PC-3 (cell line): ENCODE measurements around the gene DPH2. TPM values are rescaled to one million over a fixed set of nuclear protein-coding genes. Genes with fewer than 3 reads are reported as not detected.

ENCODE experiments used
- ATAC-seq: fragments of 200-7000 bp; cut with Tn5 transposase; 2 replicates; pipeline ENCODE4 v1.9.1; 2020; ENCODE audit warnings: mild to moderate bottlenecking, moderate library complexity
- BruUV-seq: library from RNA; stranded (reverse); fragments of 400-500 nt; replicated peaks from 2 replicates; lab custom pipeline; 2021; lab: Mats Ljungman, UMichigan
- CTCF ChIA-PET: fragments of 300-600 bp; sonication (Branson Sonifier 250); formaldehyde crosslinking; loops from one replicate; lab custom pipeline; 2022; ENCODE audit warnings: antibody characterized with exemption; lab: Charles Lee
- POLR2A ChIA-PET: fragments of 300-600 bp; sonication (Branson Sonifier 250); formaldehyde crosslinking; loops from one replicate; lab custom pipeline; 2022; ENCODE audit warnings: antibody characterized with exemption; ENCODE audit not compliant: unreplicated experiment; lab: Charles Lee
- DNase-seq: peaks from one replicate; pipeline ENCODE4 v3.0.0-alpha.2; 2015
- H2AFZ ChIP-seq: fragments of 300-600 bp; sonication (generic); 2 replicates; pipeline ENCODE4 v1.6.0; 2016; ENCODE audit warnings: antibody characterized with exemption, low read length
- H3F3A ChIP-seq: fragments of 300-600 bp; sonication (generic); one replicate; pipeline ENCODE4 v1.6.0; 2017; ENCODE audit warnings: antibody characterized with exemption, low read length, control low read depth, mild to moderate bottlenecking; ENCODE audit not compliant: unreplicated experiment
- H3K27ac ChIP-seq: fragments of 300-600 bp; sonication (generic); 2 replicates; pipeline ENCODE4 v1.5.1; 2016; ENCODE audit warnings: mild to moderate bottlenecking, low read length
- H3K27me3 ChIP-seq: fragments of 300-600 bp; sonication (generic); 2 replicates; pipeline ENCODE4 v1.6.1; 2016; ENCODE audit warnings: low read length, mixed read lengths
- H3K36me3 ChIP-seq: fragments of 300-600 bp; sonication (generic); 2 replicates; pipeline ENCODE4 v1.6.1; 2016; ENCODE audit warnings: low read depth, mixed run types, low read length, mixed read lengths
- H3K4me1 ChIP-seq: fragments of 300-600 bp; sonication (generic); 2 replicates; pipeline ENCODE4 v1.5.1; 2016; ENCODE audit warnings: low read length; ENCODE audit not compliant: insufficient read depth
- H3K4me2 ChIP-seq: fragments of 300-600 bp; sonication (generic); 2 replicates; pipeline ENCODE4 v1.6.0; 2016; ENCODE audit warnings: low read length
- H3K4me3 ChIP-seq: fragments of 300-600 bp; sonication (generic); 2 replicates; pipeline ENCODE4 v1.5.1; 2016; ENCODE audit warnings: mild to moderate bottlenecking, low read length, mixed read lengths
- H3K79me2 ChIP-seq: fragments of 300-600 bp; sonication (generic); 2 replicates; pipeline ENCODE4 v1.6.1; 2017; ENCODE audit warnings: low read length, mixed read lengths
- H3K9ac ChIP-seq: fragments of 300-600 bp; sonication (generic); 2 replicates; pipeline ENCODE4 v1.6.0; 2016; ENCODE audit warnings: mild to moderate bottlenecking, low read length
- H3K9me2 ChIP-seq: fragments of 300-600 bp; sonication (generic); replicated peaks from 2 replicates; pipeline ENCODE4 v1.6.1; 2016; ENCODE audit warnings: mixed run types, low read length, mixed read lengths
- H3K9me3 ChIP-seq: fragments of 300-600 bp; sonication (generic); 2 replicates; pipeline ENCODE4 v1.6.1; 2016; ENCODE audit warnings: low read length, mixed read lengths
- H4K20me1 ChIP-seq: fragments of 300-600 bp; sonication (generic); 2 replicates; pipeline ENCODE4 v1.6.1; 2016; ENCODE audit warnings: low read length, mixed read lengths
- EZH2 ChIP-seq: fragments of 300-600 bp; sonication (generic); IDR thresholded peaks from one replicate; pipeline ENCODE4 v1.6.1; 2017; ENCODE audit warnings: antibody characterized with exemption, mild to moderate bottlenecking, low read length; ENCODE audit not compliant: unreplicated experiment
- EZH2phosphoT487 ChIP-seq: fragments of 300-600 bp; sonication (generic); IDR thresholded peaks from 2 replicates; pipeline ENCODE4 v1.6.1; 2018; ENCODE audit warnings: mild to moderate bottlenecking, antibody characterized with exemption, low read length, borderline replicate concordance
- intact Hi-C: fragments of 100-400 bp; cut with micrococcal nuclease; formaldehyde crosslinking; loops from 2 replicates; pipeline ENCODE4 v1.9.0; 2023
- total RNA-seq: library from RNA; depleted of rRNA; stranded (reverse); fragments of >200 nt; gene quantifications from 2 replicates; pipeline ENCODE4 v1.2.3, GENCODE V29; 2014; rRNA removed
- TF ChIP-seq, protein P1 (sequence below): fragments of 300-600 bp; sonication (generic); conservative IDR thresholded peaks from 2 replicates; pipeline ENCODE4 v1.5.1; 2017; ENCODE audit warnings: antibody characterized with exemption, low read depth, mild to moderate bottlenecking, low read length

DPH2 gene
- total RNA-seq, 1 experiment from 2014 or later: 46.3 TPM

DNA sequence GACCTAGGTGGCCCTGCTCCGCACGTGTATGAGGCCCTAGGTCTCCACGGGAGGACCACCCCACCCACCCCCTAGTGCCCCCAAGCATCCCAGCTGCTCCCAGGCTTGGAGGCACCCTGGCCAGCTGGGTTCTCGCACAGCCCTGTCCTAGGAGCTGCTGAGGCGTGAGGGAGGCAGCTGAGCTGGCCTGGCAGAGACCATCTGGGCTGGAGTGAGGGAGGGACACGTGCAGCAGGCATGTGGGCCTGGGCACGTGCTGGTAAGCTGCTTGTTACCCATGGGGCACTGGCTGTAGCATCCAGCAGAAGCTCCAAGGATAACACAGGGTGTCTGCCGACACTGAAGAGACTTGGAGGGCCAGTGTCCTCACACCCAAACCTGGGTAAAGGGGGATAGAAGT, 51.3 kb downstream of the DPH2 start:
- BruUV-seq: no TSS peak
- intact Hi-C loops: no loop called here
- no peak for TF ChIP-seq EZH2
- TF ChIP-seq, protein P1, sequence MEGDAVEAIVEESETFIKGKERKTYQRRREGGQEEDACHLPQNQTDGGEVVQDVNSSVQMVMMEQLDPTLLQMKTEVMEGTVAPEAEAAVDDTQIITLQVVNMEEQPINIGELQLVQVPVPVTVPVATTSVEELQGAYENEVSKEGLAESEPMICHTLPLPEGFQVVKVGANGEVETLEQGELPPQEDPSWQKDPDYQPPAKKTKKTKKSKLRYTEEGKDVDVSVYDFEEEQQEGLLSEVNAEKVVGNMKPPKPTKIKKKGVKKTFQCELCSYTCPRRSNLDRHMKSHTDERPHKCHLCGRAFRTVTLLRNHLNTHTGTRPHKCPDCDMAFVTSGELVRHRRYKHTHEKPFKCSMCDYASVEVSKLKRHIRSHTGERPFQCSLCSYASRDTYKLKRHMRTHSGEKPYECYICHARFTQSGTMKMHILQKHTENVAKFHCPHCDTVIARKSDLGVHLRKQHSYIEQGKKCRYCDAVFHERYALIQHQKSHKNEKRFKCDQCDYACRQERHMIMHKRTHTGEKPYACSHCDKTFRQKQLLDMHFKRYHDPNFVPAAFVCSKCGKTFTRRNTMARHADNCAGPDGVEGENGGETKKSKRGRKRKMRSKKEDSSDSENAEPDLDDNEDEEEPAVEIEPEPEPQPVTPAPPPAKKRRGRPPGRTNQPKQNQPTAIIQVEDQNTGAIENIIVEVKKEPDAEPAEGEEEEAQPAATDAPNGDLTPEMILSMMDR: no peak
- TF ChIP-seq EZH2phosphoT487: no peak
- H3F3A ChIP-seq: peaks cover 3% of the 10 kb centered on the region
- H2AFZ ChIP-seq: no peak overlapping the region
- ChIA-PET CTCF (no interaction called here), POLR2A (no interaction called here)
- no peaks in the 10 kb centered on the region for H4K20me1 ChIP-seq
- H3K4me3 ChIP-seq: no peak overlapping the region
- H3K27ac ChIP-seq: no peak overlapping the region
- H3K36me3 ChIP-seq: no peaks in the 10 kb centered on the region
- H3K4me2 ChIP-seq: no peak overlapping the region
- H3K79me2 ChIP-seq: no peaks in the 10 kb centered on the region
- H3K27me3 ChIP-seq: no peaks in the 10 kb centered on the region
- no peaks in the 10 kb centered on the region for H3K9me2 ChIP-seq
- no peak for ATAC-seq
- H3K9ac ChIP-seq: no peak overlapping the region
- no peaks in the 10 kb centered on the region for H3K9me3 ChIP-seq
- no peak for DNase-seq
- H3K4me1 ChIP-seq: peaks cover 25% of the 10 kb centered on the region

DNA sequence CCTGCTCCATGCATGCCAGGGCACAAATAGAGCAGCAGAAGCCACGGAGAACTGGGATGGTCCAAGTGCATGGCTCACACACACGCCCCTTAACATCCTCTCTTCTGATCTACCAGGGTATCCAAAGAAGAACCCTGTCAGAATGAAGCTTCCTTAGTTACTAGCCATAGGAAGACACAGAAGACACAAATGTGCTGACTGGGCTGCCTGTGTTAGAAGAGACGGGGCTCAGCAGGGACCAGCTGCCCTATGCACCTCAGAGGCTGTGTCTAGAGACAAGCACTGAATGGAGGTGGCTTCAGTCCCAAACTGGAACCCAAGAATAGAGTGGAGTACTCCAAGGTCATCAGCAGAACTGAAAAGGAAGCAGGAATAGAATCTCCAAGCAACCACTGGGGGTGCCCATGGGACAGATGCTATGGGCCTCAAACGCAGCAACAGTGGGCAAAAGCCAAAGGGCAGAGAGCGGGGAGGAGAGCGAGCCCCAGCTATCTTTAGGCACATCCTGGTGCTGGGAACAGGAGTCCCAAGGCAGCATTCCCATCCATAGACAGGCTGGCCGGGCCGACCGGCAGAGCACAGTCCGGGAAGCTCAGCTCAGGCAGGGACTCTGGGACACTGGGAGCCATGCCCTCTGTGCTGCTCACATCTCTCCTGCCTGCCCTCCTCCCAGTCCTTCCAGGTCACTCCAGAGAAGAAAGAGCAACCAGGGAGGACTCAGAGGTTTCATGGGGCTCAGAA, 51.9 kb downstream of the DPH2 start:
- no peaks in the 10 kb centered on the region for H3K36me3 ChIP-seq
- TF ChIP-seq, protein P1: no peak
- TF ChIP-seq EZH2: no peak
- no peak for TF ChIP-seq EZH2phosphoT487

More for the DNA sequence above, 51.9 kb downstream of the DPH2 start:
- no peaks in the 10 kb centered on the region for H3K9me3 ChIP-seq
- H3K9me2 ChIP-seq: no peaks in the 10 kb centered on the region
- H3K27ac ChIP-seq: no peak overlapping the region
- H2AFZ ChIP-seq: no peak overlapping the region
- ChIA-PET POLR2A (no interaction called here), CTCF (no interaction called here)
- no peak overlapping the region for H3K9ac ChIP-seq
- ATAC-seq (no peak), DNase-seq (no peak)
- H4K20me1 ChIP-seq: no peaks in the 10 kb centered on the region
- H3K79me2 ChIP-seq: peaks cover 3% of the 10 kb centered on the region; the same call in 1 of the 2 replicates
- peaks cover 31% of the 10 kb centered on the region for H3K4me1 ChIP-seq
- H3K4me3 ChIP-seq: no peak overlapping the region
- intact Hi-C loops: no loop called here
- peaks cover 3% of the 10 kb centered on the region for H3F3A ChIP-seq
- BruUV-seq: no TSS peak
- no peaks in the 10 kb centered on the region for H3K27me3 ChIP-seq
- no peak overlapping the region for H3K4me2 ChIP-seq

Other genes starting within 250 kb of the DPH2 start
- 35.5 and 36.0 TPM in 2 replicates for gene ARTN, start 36.2 kb upstream of the DPH2 start, total RNA-seq
- gene IPO13, start 23.1 kb upstream of the DPH2 start, total RNA-seq: 33.7 and 45.4 TPM in 2 replicates
- 207 and 241 TPM in 2 replicates for gene ATP6V0B, start 5.0 kb downstream of the DPH2 start, total RNA-seq
- 103 and 136 TPM in 2 replicates for gene B4GALT2, start 9.2 kb downstream of the DPH2 start, total RNA-seq
- gene CCDC24, start 21.6 kb downstream of the DPH2 start, total RNA-seq: 10.1 and 21.9 TPM in 2 replicates
- gene SLC6A9, start 61.5 kb downstream of the DPH2 start, total RNA-seq: 11.2 and 15.7 TPM in 2 replicates
- 0.26 and 0.58 TPM in 2 replicates for gene KLF17, start 148.8 kb downstream of the DPH2 start, total RNA-seq
- not detected in 2 replicates for gene KLF18, start 171.6 kb downstream of the DPH2 start, total RNA-seq
- gene DMAP1, start 243.5 kb downstream of the DPH2 start, total RNA-seq: 55.5 and 59.0 TPM in 2 replicates